MM.1S (cell line): ENCODE measurements around the gene TBRG4.

Experiments used
- DNase-seq: peaks from one replicate; pipeline ENCODE4 v3.0.0-alpha.2; 2015
- H2AFZ ChIP-seq: fragments of 300-600 bp; sonication (generic); 2 replicates; pipeline ENCODE4 v1.6.0; 2016; ENCODE audit warnings: antibody characterized with exemption, low read length
- H3F3A ChIP-seq: fragments of 300-600 bp; sonication (generic); 2 replicates; pipeline ENCODE4 v1.6.1; 2016; ENCODE audit warnings: mild to moderate bottlenecking, antibody characterized with exemption, low read length, moderate library complexity, mixed read lengths; ENCODE audit not compliant: insufficient read depth
- H3K27ac ChIP-seq: fragments of 300-600 bp; sonication (generic); 2 replicates; pipeline ENCODE4 v1.5.1; 2016; ENCODE audit warnings: mild to moderate bottlenecking, low read length
- H3K27me3 ChIP-seq: fragments of 300-600 bp; sonication (generic); replicated peaks from 2 replicates; pipeline ENCODE4 v1.6.0; 2016; ENCODE audit warnings: low read length; ENCODE audit not compliant: insufficient read depth
- H3K36me3 ChIP-seq: fragments of 300-600 bp; sonication (generic); replicated peaks from 2 replicates; pipeline ENCODE4 v1.6.1; 2016; ENCODE audit warnings: mild to moderate bottlenecking, low read length, mixed read lengths; ENCODE audit not compliant: insufficient read depth
- H3K4me1 ChIP-seq: fragments of 300-600 bp; sonication (generic); 2 replicates; pipeline ENCODE4 v1.6.1; 2016; ENCODE audit warnings: low read length, mixed read lengths
- H3K4me2 ChIP-seq: fragments of 300-600 bp; sonication (generic); 2 replicates; pipeline ENCODE4 v1.6.0; 2016; ENCODE audit warnings: low read depth, low read length
- H3K4me3 ChIP-seq: fragments of 300-600 bp; sonication (generic); 2 replicates; pipeline ENCODE4 v1.5.1; 2016; ENCODE audit warnings: low read length, mixed read lengths
- H3K79me2 ChIP-seq: fragments of 300-600 bp; sonication (generic); 2 replicates; pipeline ENCODE4 v1.6.1; 2016; ENCODE audit warnings: mixed run types, low read length, mixed read lengths
- H3K9ac ChIP-seq: fragments of 300-600 bp; sonication (generic); 2 replicates; pipeline ENCODE4 v1.6.1; 2016; ENCODE audit warnings: low read length, mixed read lengths
- H3K9me2 ChIP-seq: fragments of 300-600 bp; sonication (generic); replicated peaks from 2 replicates; pipeline ENCODE4 v1.6.1; 2016; ENCODE audit warnings: mild to moderate bottlenecking, low read length, mixed read lengths; ENCODE audit not compliant: insufficient read depth
- H3K9me3 ChIP-seq: fragments of 300-600 bp; sonication (generic); replicated peaks from 2 replicates; pipeline ENCODE4 v1.6.1; 2016; ENCODE audit warnings: mild to moderate bottlenecking, low read length, mixed read lengths; ENCODE audit not compliant: insufficient read depth
- H4K20me1 ChIP-seq: fragments of 300-600 bp; sonication (generic); 2 replicates; pipeline ENCODE4 v1.6.1; 2016; ENCODE audit warnings: mild to moderate bottlenecking, low read length, moderate library complexity, mixed read lengths; ENCODE audit not compliant: insufficient read depth
- EZH2 ChIP-seq: fragments of 300-600 bp; sonication (generic); optimal IDR thresholded peaks from 2 replicates; pipeline ENCODE3; 2017; ENCODE audit warnings: low read depth, mild to moderate bottlenecking, antibody characterized with exemption, low read length, mixed read lengths
- EZH2phosphoT487 ChIP-seq: fragments of 300-600 bp; sonication (generic); IDR thresholded peaks from 2 replicates; pipeline ENCODE4 v1.6.1; 2018; ENCODE audit warnings: antibody characterized with exemption, low read length
- TF ChIP-seq, protein P1 (sequence below): fragments of 300-600 bp; sonication (generic); IDR thresholded peaks from 2 replicates; pipeline ENCODE4 v1.5.1; 2016; ENCODE audit warnings: antibody characterized with exemption, low read length, mixed read lengths

The TBRG4 gene

DNA sequence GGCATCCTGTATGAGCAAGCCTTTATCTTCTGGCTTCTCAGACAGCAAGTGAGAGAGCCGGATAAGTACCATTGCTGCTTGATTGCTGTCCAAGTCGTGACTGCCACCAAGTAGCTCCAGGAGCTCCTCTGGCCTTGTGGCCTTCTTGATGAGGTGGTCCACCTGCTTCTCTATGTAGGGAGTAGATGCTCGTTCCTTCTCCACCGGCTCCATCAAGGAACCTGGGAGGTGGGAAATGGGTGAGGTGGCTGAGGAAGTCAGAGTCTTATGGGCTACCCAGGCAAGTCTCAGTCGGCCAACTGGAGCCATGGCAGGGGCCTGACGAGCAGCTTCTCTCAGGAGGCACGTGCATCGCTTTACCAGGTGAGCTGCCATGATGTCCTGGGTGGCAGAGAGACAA is 2.6 kb downstream of the TBRG4 start:
- no peak for DNase-seq
- Histone ChIP-seq H3K9ac (no peak overlapping the region), H3K4me1 (no peaks in the 10 kb centered on the region), H2AFZ (no peak overlapping the region), H4K20me1 (no peaks in the 10 kb centered on the region), H3K79me2 (peaks cover 75% of the 10 kb centered on the region), H3K9me3 (no peaks in the 10 kb centered on the region), H3K27me3 (no peaks in the 10 kb centered on the region), H3K4me2 (no peak overlapping the region), H3K4me3 (no peak overlapping the region), H3K27ac (no peak overlapping the region), H3K9me2 (no peaks in the 10 kb centered on the region), H3F3A (peaks cover 9% of the 10 kb centered on the region), H3K36me3 (peaks cover 16% of the 10 kb centered on the region)
- TF ChIP-seq EZH2phosphoT487, result no peak
- no peak for TF ChIP-seq EZH2
- TF ChIP-seq, protein P1, sequence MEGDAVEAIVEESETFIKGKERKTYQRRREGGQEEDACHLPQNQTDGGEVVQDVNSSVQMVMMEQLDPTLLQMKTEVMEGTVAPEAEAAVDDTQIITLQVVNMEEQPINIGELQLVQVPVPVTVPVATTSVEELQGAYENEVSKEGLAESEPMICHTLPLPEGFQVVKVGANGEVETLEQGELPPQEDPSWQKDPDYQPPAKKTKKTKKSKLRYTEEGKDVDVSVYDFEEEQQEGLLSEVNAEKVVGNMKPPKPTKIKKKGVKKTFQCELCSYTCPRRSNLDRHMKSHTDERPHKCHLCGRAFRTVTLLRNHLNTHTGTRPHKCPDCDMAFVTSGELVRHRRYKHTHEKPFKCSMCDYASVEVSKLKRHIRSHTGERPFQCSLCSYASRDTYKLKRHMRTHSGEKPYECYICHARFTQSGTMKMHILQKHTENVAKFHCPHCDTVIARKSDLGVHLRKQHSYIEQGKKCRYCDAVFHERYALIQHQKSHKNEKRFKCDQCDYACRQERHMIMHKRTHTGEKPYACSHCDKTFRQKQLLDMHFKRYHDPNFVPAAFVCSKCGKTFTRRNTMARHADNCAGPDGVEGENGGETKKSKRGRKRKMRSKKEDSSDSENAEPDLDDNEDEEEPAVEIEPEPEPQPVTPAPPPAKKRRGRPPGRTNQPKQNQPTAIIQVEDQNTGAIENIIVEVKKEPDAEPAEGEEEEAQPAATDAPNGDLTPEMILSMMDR, result no peak

DNA sequence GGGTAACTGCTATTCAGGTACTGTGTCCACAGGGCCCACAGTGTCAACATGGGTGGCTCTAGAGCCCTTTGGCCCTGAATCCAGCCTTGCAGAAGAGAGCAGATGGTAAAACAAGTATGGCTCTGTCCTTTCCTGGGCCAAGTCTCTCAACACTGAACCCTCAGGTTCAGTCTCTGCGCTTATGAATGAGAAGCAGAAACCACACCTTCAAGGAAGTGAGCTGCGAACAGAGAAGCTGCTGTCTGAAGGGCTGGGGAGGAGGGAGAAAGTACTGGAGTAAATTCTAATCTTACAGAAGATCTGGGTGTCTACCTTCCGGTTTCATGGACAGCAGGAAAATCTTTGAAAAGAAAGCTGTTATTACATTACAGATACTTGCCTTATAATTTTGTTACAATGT is 4.1 kb downstream of the TBRG4 start:
- no peaks in the 10 kb centered on the region for H3K4me1 ChIP-seq
- no peaks in the 10 kb centered on the region for H3K9me2 ChIP-seq
- H3K27me3 ChIP-seq, result no peaks in the 10 kb centered on the region
- peaks cover 6% of the 10 kb centered on the region for H3F3A ChIP-seq
- H4K20me1 ChIP-seq, result no peaks in the 10 kb centered on the region
- H3K4me3 ChIP-seq, result no peak overlapping the region
- no peak for DNase-seq
- no peaks in the 10 kb centered on the region for H3K9me3 ChIP-seq
- H3K79me2 ChIP-seq, result peaks cover 78% of the 10 kb centered on the region
- no peak overlapping the region for H3K27ac ChIP-seq
- no peak overlapping the region for H3K4me2 ChIP-seq
- TF ChIP-seq EZH2phosphoT487 (no peak), EZH2 (no peak)
- TF ChIP-seq, protein P1, result no peak
- H2AFZ ChIP-seq, result no peak overlapping the region
- H3K36me3 ChIP-seq, result peaks cover 18% of the 10 kb centered on the region
- no peak overlapping the region for H3K9ac ChIP-seq

DNA sequence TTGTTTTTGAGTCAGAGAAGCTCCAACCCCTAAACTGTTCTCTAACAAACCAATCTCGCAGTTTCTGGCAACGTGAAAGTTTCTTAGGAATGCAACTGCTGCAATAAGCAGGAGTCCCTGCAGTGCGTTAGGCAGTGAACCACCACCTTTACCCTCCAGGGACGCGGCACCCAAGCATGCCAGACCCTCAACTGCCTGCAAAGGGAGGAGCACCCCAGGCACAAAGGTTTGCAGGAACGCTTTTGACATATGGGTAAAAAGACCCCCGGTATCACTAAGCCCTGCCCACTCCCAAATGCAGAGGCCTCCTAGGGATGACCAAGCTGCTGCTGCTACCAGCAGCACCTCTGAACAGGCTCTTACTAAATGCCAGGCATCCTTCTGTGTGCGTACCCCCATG is 4.7 kb downstream of the TBRG4 start:
- no peaks in the 10 kb centered on the region for H3K9me3 ChIP-seq
- DNase-seq, result no peak
- no peak overlapping the region for H3K4me3 ChIP-seq
- H3K79me2 ChIP-seq, result peaks cover 78% of the 10 kb centered on the region
- peaks cover 23% of the 10 kb centered on the region for H3K36me3 ChIP-seq
- no peaks in the 10 kb centered on the region for H3K27me3 ChIP-seq
- H3K27ac ChIP-seq, result no peak overlapping the region
- H3K4me1 ChIP-seq, result no peaks in the 10 kb centered on the region
- H3F3A ChIP-seq, result peaks cover 2% of the 10 kb centered on the region
- no peak overlapping the region for H3K4me2 ChIP-seq
- H3K9ac ChIP-seq, result no peak overlapping the region
- H4K20me1 ChIP-seq, result no peaks in the 10 kb centered on the region
- no peaks in the 10 kb centered on the region for H3K9me2 ChIP-seq
- no peak overlapping the region for H2AFZ ChIP-seq
- TF ChIP-seq EZH2 (no peak), EZH2phosphoT487 (no peak)
- TF ChIP-seq, protein P1, result no peak
